Activated B cell treated with CpG ODN at 0.5 μM for 24 hours (primary cell): ENCODE data around the gene CACHD1. TPM values are rescaled to one million over a fixed set of nuclear protein-coding genes. Genes with fewer than 3 reads are reported as not detected.

Experiments
- ATAC-seq: fragments of 200-7000 bp; cut with Tn5 transposase; one replicate; pipeline ENCODE4 v1.10.0; 2021; ENCODE audit warnings: low read depth, mild to moderate bottlenecking, moderate library complexity
- CTCF ChIA-PET: fragments of 350-600 bp; sonication (Branson Sonifier 250); formaldehyde crosslinking; loops from one replicate; lab custom pipeline; 2021; ENCODE audit warnings: antibody characterized with exemption; lab: Charles Lee
- POLR2A ChIA-PET: fragments of 350-600 bp; sonication (Branson Sonifier 250); formaldehyde crosslinking; loops from one replicate; lab custom pipeline; 2021; ENCODE audit warnings: antibody characterized with exemption; lab: Charles Lee
- DNase-seq: peaks from one replicate; pipeline ENCODE4 v3.0.0; 2022
- H3K27ac Mint-ChIP-seq: one replicate; pipeline ENCODE4 v1.8.0; 2020; ENCODE audit warnings: mixed read lengths
- H3K27me3 Mint-ChIP-seq: one replicate; pipeline ENCODE4 v1.8.0; 2021; ENCODE audit warnings: mixed read lengths
- H3K36me3 Mint-ChIP-seq: one replicate; pipeline ENCODE4 v1.8.0; 2021; ENCODE audit warnings: low read depth, mixed read lengths
- H3K4me1 Mint-ChIP-seq: one replicate; pipeline ENCODE4 v1.8.0; 2021; ENCODE audit warnings: mixed read lengths
- H3K4me3 Mint-ChIP-seq: one replicate; pipeline ENCODE4 v1.8.0; 2020; ENCODE audit warnings: mild to moderate bottlenecking, mixed read lengths
- H3K9me3 Mint-ChIP-seq: one replicate; pipeline ENCODE4 v1.8.0; 2020; ENCODE audit warnings: mixed read lengths
- intact Hi-C: fragments of 100-400 bp; cut with micrococcal nuclease; formaldehyde crosslinking; loops from one replicate; pipeline ENCODE4 v1.15.1; 2024
- total RNA-seq: library from RNA; stranded (reverse); gene quantifications from 2 replicates; pipeline ENCODE4 v1.2.3, GENCODE V29; 2022
- TF ChIP-seq, protein P1 (sequence below): fragments of 200-600 bp; IDR thresholded peaks from one replicate; pipeline ENCODE4 v1.8.0; 2022; ENCODE audit warnings: antibody characterized with exemption, mild to moderate bottlenecking

Gene CACHD1
- total RNA-seq, 1 donor from 2014 or later: 0.22 TPM

DNA sequence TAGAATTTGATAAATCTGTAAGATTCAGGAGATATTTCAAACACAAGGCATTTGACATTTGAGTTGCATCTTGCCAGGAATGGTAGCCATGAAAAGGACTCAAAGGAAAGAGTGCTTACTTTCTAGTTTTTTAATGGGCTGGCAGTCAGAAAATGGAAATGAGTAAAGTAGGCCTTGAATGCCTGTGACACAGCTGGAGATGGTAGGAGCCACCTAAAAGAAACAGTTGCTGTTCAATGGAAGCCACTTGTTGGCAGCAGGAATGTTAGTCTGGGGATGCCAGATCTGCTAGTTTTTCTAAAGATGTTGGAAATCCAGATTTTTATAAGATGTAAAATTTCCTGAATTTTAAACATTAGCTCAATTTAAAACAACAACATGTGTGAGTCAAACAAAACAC is 43.6 kb downstream of the CACHD1 start:
- CTCF ChIA-PET: no interaction called here
- no peak overlapping the region for H3K27ac Mint-ChIP-seq
- H3K27me3 Mint-ChIP-seq: peaks cover 6% of the 10 kb centered on the region
- intact Hi-C loops: no loop called here
- no peak for DNase-seq
- peaks cover 13% of the 10 kb centered on the region for H3K4me1 Mint-ChIP-seq
- no peak overlapping the region for H3K4me3 Mint-ChIP-seq
- no peaks in the 10 kb centered on the region for H3K36me3 Mint-ChIP-seq
- H3K9me3 Mint-ChIP-seq: no peaks in the 10 kb centered on the region
- TF ChIP-seq, protein P1, sequence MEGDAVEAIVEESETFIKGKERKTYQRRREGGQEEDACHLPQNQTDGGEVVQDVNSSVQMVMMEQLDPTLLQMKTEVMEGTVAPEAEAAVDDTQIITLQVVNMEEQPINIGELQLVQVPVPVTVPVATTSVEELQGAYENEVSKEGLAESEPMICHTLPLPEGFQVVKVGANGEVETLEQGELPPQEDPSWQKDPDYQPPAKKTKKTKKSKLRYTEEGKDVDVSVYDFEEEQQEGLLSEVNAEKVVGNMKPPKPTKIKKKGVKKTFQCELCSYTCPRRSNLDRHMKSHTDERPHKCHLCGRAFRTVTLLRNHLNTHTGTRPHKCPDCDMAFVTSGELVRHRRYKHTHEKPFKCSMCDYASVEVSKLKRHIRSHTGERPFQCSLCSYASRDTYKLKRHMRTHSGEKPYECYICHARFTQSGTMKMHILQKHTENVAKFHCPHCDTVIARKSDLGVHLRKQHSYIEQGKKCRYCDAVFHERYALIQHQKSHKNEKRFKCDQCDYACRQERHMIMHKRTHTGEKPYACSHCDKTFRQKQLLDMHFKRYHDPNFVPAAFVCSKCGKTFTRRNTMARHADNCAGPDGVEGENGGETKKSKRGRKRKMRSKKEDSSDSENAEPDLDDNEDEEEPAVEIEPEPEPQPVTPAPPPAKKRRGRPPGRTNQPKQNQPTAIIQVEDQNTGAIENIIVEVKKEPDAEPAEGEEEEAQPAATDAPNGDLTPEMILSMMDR: no peak
- no peak for ATAC-seq
- POLR2A ChIA-PET: no interaction called here

DNA sequence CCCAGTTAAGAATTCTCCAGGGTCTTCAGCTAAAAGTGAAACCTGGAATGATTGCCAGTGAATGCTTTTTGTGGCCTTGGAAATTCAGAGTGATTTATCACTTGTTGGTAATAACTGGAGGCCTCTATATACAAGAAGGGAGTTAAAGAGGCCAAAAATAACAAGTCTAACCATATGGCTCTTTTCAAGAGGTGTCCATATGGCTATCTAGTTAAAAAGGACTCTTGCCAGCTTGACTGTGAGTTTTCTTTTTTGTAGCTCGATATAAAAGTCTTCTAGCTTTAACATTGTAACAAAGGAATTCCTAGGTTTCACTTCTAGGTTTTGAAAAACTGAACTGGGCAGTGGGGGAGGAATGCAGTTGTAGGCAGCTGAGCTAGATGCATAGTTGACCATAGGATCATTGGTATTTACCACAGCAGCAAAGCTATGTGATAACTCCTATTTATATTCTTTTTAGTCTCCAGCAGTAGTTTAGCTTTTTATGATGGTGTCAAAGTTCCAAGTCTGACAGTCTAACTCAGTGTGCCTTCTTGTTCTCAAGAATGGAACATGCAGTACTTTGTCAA is 44.4 kb downstream of the CACHD1 start:
- no peak overlapping the region for H3K27ac Mint-ChIP-seq
- TF ChIP-seq, protein P1: no peak
- CTCF ChIA-PET: no interaction called here
- H3K4me1 Mint-ChIP-seq: peaks cover 13% of the 10 kb centered on the region
- peaks cover 6% of the 10 kb centered on the region for H3K27me3 Mint-ChIP-seq
- DNase-seq (no peak), ATAC-seq (no peak)
- intact Hi-C loops: no loop called here
- no peaks in the 10 kb centered on the region for H3K36me3 Mint-ChIP-seq
- POLR2A ChIA-PET: no interaction called here
- no peaks in the 10 kb centered on the region for H3K9me3 Mint-ChIP-seq
- H3K4me3 Mint-ChIP-seq: no peak overlapping the region

DNA sequence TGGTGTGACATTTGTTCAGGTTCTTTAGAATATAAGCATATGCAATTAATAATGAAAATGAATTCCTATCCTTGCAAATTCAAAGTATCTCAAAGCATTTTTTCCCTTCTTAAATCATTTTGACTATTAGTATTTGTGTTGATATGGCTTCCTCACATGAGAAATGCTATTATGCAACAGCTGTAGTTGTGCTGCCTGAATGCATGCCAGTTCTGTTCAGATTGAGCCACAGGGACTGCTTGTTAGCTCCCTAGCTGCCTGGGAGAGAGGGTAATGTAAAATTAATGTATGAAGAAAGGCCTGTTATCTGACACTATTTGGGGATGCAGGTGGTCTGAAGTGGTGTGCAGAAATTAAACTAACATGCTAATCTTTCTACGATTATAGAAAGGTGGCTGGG is 45.5 kb downstream of the CACHD1 start:
- H3K9me3 Mint-ChIP-seq: no peaks in the 10 kb centered on the region
- TF ChIP-seq, protein P1: no peak
- DNase-seq (no peak), ATAC-seq (no peak)
- ChIA-PET CTCF (no interaction called here), POLR2A (no interaction called here)
- H3K4me3 Mint-ChIP-seq: no peak overlapping the region
- no peaks in the 10 kb centered on the region for H3K36me3 Mint-ChIP-seq
- intact Hi-C loops: no loop called here
- H3K27ac Mint-ChIP-seq: no peak overlapping the region
- H3K4me1 Mint-ChIP-seq: peaks cover 12% of the 10 kb centered on the region
- peaks cover 5% of the 10 kb centered on the region for H3K27me3 Mint-ChIP-seq

DNA sequence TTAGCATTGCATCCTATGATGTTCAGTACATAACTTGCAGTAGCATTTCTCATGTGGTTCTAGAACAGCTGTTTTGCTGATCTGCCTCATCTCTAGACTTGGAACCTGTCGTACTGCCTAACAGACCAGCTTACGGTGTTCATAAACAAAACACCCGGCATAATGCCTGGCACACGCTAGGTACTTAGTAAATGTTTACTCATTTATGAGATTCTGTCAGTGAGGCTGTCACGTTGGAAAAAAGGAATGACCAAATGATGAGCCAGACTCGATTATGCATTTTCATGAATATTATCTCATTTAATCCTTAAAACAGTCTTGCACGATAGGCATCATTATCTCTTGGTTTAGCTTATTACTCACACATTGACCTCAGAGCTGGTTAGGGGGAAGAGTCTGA is 46.4 kb downstream of the CACHD1 start:
- H3K27ac Mint-ChIP-seq: no peak overlapping the region
- H3K4me1 Mint-ChIP-seq: peaks cover 4% of the 10 kb centered on the region

DNA sequence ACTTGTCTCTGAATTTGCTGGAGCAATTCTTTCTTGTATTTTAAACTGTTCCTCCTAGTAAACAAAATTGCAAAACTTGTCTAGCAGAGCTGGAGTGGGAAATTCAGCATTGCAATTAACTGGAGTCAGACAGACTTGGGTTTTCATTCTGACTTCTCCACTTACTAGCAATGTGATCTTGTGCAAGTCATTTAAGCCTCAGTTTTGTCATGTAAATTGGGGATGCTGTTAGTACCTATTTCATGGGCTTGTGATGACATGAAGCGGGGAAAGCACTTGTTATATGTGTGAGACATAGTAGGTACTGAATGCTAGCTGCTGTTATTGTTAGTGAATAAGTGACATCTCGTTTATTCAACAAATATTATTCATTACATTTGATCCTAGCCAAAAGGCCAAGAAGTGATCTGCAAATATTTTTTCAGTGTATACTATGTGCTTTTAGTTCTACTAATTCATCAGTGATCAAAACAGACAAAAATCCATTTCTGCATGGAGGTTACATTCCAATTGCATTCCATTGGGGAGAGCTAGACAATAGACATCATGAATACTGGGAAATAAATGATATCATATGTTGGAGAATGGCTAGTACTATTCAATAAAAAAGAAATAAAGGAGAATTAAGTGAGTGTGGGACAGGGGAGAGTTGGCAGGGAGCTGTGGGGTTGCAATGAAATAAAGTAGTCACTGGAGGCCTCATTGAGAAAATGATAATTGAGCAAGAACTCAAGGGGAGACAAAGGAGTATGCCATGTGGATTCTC is 47.1 kb downstream of the CACHD1 start:
- POLR2A ChIA-PET: no interaction called here
- CTCF ChIA-PET: no interaction called here

More for the DNA sequence above, 46.4 kb downstream of the CACHD1 start:
- ChIA-PET CTCF (no interaction called here), POLR2A (no interaction called here)
- no peaks in the 10 kb centered on the region for H3K9me3 Mint-ChIP-seq
- no peak overlapping the region for H3K4me3 Mint-ChIP-seq
- no peaks in the 10 kb centered on the region for H3K27me3 Mint-ChIP-seq
- intact Hi-C loops: no loop called here
- H3K36me3 Mint-ChIP-seq: no peaks in the 10 kb centered on the region
- TF ChIP-seq, protein P1: no peak
- ATAC-seq (no peak), DNase-seq (no peak)

More for the DNA sequence above, 47.1 kb downstream of the CACHD1 start:
- H3K4me1 Mint-ChIP-seq: peaks cover 4% of the 10 kb centered on the region
- no peaks in the 10 kb centered on the region for H3K36me3 Mint-ChIP-seq
- intact Hi-C loops: no loop called here
- DNase-seq: no peak
- TF ChIP-seq, protein P1: no peak
- no peak for ATAC-seq
- H3K27me3 Mint-ChIP-seq: no peaks in the 10 kb centered on the region
- no peak overlapping the region for H3K4me3 Mint-ChIP-seq
- H3K9me3 Mint-ChIP-seq: no peaks in the 10 kb centered on the region
- H3K27ac Mint-ChIP-seq: no peak overlapping the region
